ENCODE measurements around the gene CDT1.

CDT1 gene

GRCh38 chr16:88815901-88816589 lies 12.5 kb downstream of the CDT1 start:
- Histone ChIP-seq H3K4ac (ENCODE audit: low read depth, low read length) (no peak overlapping the region), H3K14ac (ENCODE audit: low read length) (no peak overlapping the region), H3K79me1 (ENCODE audit: low read length) (peaks cover 13% of the 10 kb centered on the region), H4K8ac (ENCODE audit: low read depth, low read length) (no peak overlapping the region), H3K4me3 (ENCODE audit: low read depth, low read length) (no peak overlapping the region), H2BK5ac (ENCODE audit: low read depth, low read length, poor library complexity) (no peak overlapping the region), H3K36me3 (ENCODE audit: control insufficient read depth in 1 of 2, insufficient read depth in 2 of 2, low read length in 2 of 2) (peaks cover 7 to 8% of the 10 kb centered on the region in 2 experiments), H3K79me2 (ENCODE audit: control insufficient read depth, insufficient read depth, low read length, poor library complexity) (peaks cover 8% of the 10 kb centered on the region), H4K91ac (ENCODE audit: low read depth, low read length) (no peak overlapping the region), H4K12ac (ENCODE audit: low read depth, low read length) (no peak overlapping the region), H3K27ac (ENCODE audit: low read depth, low read length) (no peak overlapping the region), H2AK5ac (ENCODE audit: low read length) (no peak overlapping the region), H3K9me3 (ENCODE audit: insufficient read depth, low read depth, low read length) (peaks cover 2% of the 10 kb centered on the region), H3K4me1 (ENCODE audit: control insufficient read depth in 1 of 2, insufficient read depth in 2 of 2, low read length in 2 of 2) (peaks cover 1 to 9% of the 10 kb centered on the region in 2 experiments), H3K23ac (ENCODE audit: low read length) (no peak overlapping the region), H2AFZ (ENCODE audit: insufficient read depth, low read length, poor library complexity) (no peak overlapping the region), H3K4me2 (ENCODE audit: low read length) (no peak overlapping the region), H3K18ac (ENCODE audit: low read length) (no peak overlapping the region), H2BK120ac (ENCODE audit: insufficient read depth, low read length, poor library complexity) (no peak overlapping the region), H2BK12ac (ENCODE audit: low read length) (no peak overlapping the region), H3K9ac (ENCODE audit: low read length) (no peak overlapping the region), H3K27me3 (ENCODE audit: insufficient read depth, low read length) (no peaks in the 10 kb centered on the region)
- peak in 1 of 2 donors; percentile 33 for DNase-seq
- no CpG with 5 or more reads among the region's 19 CpGs for WGBS (ENCODE audit: extremely low coverage, insufficient coverage, insufficient read length)

DNA sequence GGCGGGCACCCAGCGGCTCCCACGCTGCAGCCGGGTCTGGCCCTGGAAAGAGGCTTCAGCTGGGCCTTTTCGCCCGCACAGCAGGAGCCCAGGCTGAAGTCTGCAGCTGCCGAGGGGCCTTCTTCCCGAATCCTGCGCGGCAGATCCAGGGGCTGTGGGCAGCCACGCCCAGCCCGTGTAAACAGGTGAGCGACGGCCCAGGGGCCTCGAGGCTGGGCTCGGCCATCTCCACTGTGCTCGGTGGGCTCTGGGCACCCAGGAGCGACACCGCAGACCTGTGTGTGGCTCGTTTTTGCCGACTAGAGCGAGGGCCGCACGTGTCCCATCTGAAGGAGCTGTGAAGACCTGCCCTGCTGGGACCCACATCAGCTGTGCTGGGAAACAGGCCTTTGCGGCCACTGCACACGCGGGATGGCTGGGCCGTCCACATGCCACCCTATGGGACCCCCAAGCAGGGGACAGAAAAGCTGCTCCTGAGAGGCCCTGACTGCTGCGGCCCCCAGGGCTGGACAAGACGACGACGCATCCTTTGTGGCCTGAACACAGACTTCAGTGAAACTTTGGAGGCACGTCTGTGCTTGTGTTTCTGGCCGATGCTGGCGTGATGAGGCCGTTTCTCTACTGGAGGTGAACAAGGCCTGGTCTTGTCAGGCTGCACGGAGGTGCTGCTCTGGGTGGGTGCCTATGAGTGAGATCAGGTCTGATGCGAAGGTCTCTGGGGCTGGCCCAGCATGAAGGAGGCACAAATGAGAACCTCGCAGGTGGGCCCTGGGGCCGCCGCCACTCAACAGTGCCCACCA lies 13.3 kb downstream of the CDT1 start:
- no peak overlapping the region for H2BK12ac ChIP-seq (ENCODE audit: low read length)
- peaks cover 6% of the 10 kb centered on the region for H3K79me1 ChIP-seq (ENCODE audit: low read length)
- no peak overlapping the region for H3K18ac ChIP-seq (ENCODE audit: low read length)
- H3K23ac ChIP-seq (ENCODE audit: low read length) = no peak overlapping the region
- no peak overlapping the region for H3K4me3 ChIP-seq (ENCODE audit: low read depth, low read length)
- no peak overlapping the region for H2AK5ac ChIP-seq (ENCODE audit: low read length)
- no peak overlapping the region for H2BK5ac ChIP-seq (ENCODE audit: low read depth, low read length, poor library complexity)
- WGBS (ENCODE audit: extremely low coverage, insufficient coverage, insufficient read length) = no CpG with 5 or more reads among the region's 41 CpGs
- H3K4ac ChIP-seq (ENCODE audit: low read depth, low read length) = no peak overlapping the region
- H2AFZ ChIP-seq (ENCODE audit: insufficient read depth, low read length, poor library complexity) = no peak overlapping the region
- no peak overlapping the region for H4K91ac ChIP-seq (ENCODE audit: low read depth, low read length)
- H3K27me3 ChIP-seq (ENCODE audit: insufficient read depth, low read length) = no peaks in the 10 kb centered on the region
- no peak overlapping the region for H3K4me2 ChIP-seq (ENCODE audit: low read length)
- no peak overlapping the region for H2BK120ac ChIP-seq (ENCODE audit: insufficient read depth, low read length, poor library complexity)
- H3K79me2 ChIP-seq (ENCODE audit: control insufficient read depth, insufficient read depth, low read length, poor library complexity) = peaks cover 3% of the 10 kb centered on the region
- peaks cover 13 to 16% of the 10 kb centered on the region in 2 experiments for H3K36me3 ChIP-seq (ENCODE audit: control insufficient read depth in 1 of 2, insufficient read depth in 2 of 2, low read length in 2 of 2)
- H4K8ac ChIP-seq (ENCODE audit: low read depth, low read length) = no peak overlapping the region
- peaks cover 0 to 5% of the 10 kb centered on the region in 2 experiments for H3K4me1 ChIP-seq (ENCODE audit: control insufficient read depth in 1 of 2, insufficient read depth in 2 of 2, low read length in 2 of 2)
- no peak overlapping the region for H3K27ac ChIP-seq (ENCODE audit: low read depth, low read length)
- H4K12ac ChIP-seq (ENCODE audit: low read depth, low read length) = no peak overlapping the region
- no peak overlapping the region for H3K9ac ChIP-seq (ENCODE audit: low read length)
- H3K14ac ChIP-seq (ENCODE audit: low read length) = no peak overlapping the region
- peaks cover 2% of the 10 kb centered on the region for H3K9me3 ChIP-seq (ENCODE audit: insufficient read depth, low read depth, low read length)
- no peak for DNase-seq

DNA sequence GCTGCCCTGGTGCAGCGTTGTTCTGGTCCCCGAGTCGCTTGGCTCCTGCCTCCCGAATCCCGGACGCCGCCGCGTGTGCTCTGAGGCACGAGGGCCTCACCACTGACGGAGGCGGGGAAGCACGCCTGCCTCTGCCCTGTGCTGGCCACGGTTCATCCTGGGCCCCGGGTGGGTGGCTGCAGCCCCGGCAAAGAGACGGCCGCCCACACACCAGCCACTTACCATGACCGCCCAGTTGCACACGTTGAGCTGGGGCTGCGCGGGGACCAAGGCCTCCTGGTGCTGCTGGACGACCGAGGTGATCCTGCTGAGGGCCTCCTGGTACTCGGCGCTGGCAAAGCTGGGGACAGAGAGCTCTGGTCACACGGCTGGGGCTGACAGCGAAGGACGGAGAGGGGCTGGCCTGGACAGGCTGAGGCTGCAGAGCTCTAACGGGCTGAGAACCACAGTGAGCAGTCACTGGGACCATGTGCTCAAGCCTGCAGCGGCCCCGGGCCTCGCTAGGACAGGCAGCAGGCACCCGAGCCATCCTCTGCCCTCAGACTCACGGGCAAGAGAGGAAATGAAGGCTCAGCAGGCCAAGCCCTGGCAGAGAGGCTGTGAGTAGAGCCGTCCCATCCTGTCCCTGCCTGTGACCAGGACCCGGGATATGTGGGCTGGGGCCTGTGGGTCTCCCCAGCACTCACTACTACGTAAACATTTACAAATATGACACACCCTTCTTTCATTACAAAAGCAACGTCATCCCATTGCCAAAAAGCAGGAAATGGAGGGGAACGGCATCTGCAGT lies 14.4 kb downstream of the CDT1 start:
- Histone ChIP-seq H2BK12ac (ENCODE audit: low read length) (no peak overlapping the region), H3K23ac (ENCODE audit: low read length) (no peak overlapping the region), H2AK5ac (ENCODE audit: low read length) (no peak overlapping the region), H3K79me2 (ENCODE audit: control insufficient read depth, insufficient read depth, low read length, poor library complexity) (no peaks in the 10 kb centered on the region), H3K36me3 (ENCODE audit: control insufficient read depth in 1 of 2, insufficient read depth in 2 of 2, low read length in 2 of 2) (peaks cover 24 to 26% of the 10 kb centered on the region in 2 experiments), H3K27me3 (ENCODE audit: insufficient read depth, low read length) (no peaks in the 10 kb centered on the region), H3K27ac (ENCODE audit: low read depth, low read length) (no peak overlapping the region), H3K9ac (ENCODE audit: low read length) (no peak overlapping the region), H3K4me1 (ENCODE audit: control insufficient read depth in 1 of 2, insufficient read depth in 2 of 2, low read length in 2 of 2) (no peaks in the 10 kb centered on the region), H4K12ac (ENCODE audit: low read depth, low read length) (no peak overlapping the region), H2AFZ (ENCODE audit: insufficient read depth, low read length, poor library complexity) (no peak overlapping the region), H3K14ac (ENCODE audit: low read length) (no peak overlapping the region), H3K4me3 (ENCODE audit: low read depth, low read length) (no peak overlapping the region), H3K4me2 (ENCODE audit: low read length) (no peak overlapping the region), H3K4ac (ENCODE audit: low read depth, low read length) (no peak overlapping the region), H2BK5ac (ENCODE audit: low read depth, low read length, poor library complexity) (no peak overlapping the region), H3K79me1 (ENCODE audit: low read length) (no peaks in the 10 kb centered on the region), H4K91ac (ENCODE audit: low read depth, low read length) (no peak overlapping the region), H4K8ac (ENCODE audit: low read depth, low read length) (no peak overlapping the region), H3K18ac (ENCODE audit: low read length) (no peak overlapping the region), H3K9me3 (ENCODE audit: insufficient read depth, low read depth, low read length) (no peaks in the 10 kb centered on the region), H2BK120ac (ENCODE audit: insufficient read depth, low read length, poor library complexity) (no peak overlapping the region)
- peak in 1 of 2 donors; percentile 4 for DNase-seq
- WGBS (ENCODE audit: extremely low coverage, insufficient coverage, insufficient read length) = no CpG with 5 or more reads among the region's 40 CpGs

GRCh38 chr16:88818575-88818874 lies 14.9 kb downstream of the CDT1 start:
- Histone ChIP-seq H3K9me3 (ENCODE audit: insufficient read depth, low read depth, low read length) (no peaks in the 10 kb centered on the region), H2BK5ac (ENCODE audit: low read depth, low read length, poor library complexity) (no peak overlapping the region), H3K4me1 (ENCODE audit: control insufficient read depth in 1 of 2, insufficient read depth in 2 of 2, low read length in 2 of 2) (no peaks in the 10 kb centered on the region), H2AFZ (ENCODE audit: insufficient read depth, low read length, poor library complexity) (no peak overlapping the region), H3K9ac (ENCODE audit: low read length) (no peak overlapping the region), H2BK120ac (ENCODE audit: insufficient read depth, low read length, poor library complexity) (no peak overlapping the region), H3K27me3 (ENCODE audit: insufficient read depth, low read length) (no peaks in the 10 kb centered on the region), H3K18ac (ENCODE audit: low read length) (no peak overlapping the region), H2BK12ac (ENCODE audit: low read length) (no peak overlapping the region), H4K91ac (ENCODE audit: low read depth, low read length) (no peak overlapping the region), H3K79me2 (ENCODE audit: control insufficient read depth, insufficient read depth, low read length, poor library complexity) (no peaks in the 10 kb centered on the region), H2AK5ac (ENCODE audit: low read length) (no peak overlapping the region), H3K14ac (ENCODE audit: low read length) (no peak overlapping the region), H3K23ac (ENCODE audit: low read length) (no peak overlapping the region), H4K12ac (ENCODE audit: low read depth, low read length) (no peak overlapping the region), H3K36me3 (ENCODE audit: control insufficient read depth in 1 of 2, insufficient read depth in 2 of 2, low read length in 2 of 2) (peaks cover 24 to 26% of the 10 kb centered on the region in 2 experiments), H3K4me3 (ENCODE audit: low read depth, low read length) (peak overlapping the region; percentile 33), H3K4ac (ENCODE audit: low read depth, low read length) (no peak overlapping the region), H4K8ac (ENCODE audit: low read depth, low read length) (no peak overlapping the region), H3K27ac (ENCODE audit: low read depth, low read length) (no peak overlapping the region), H3K79me1 (ENCODE audit: low read length) (no peaks in the 10 kb centered on the region), H3K4me2 (ENCODE audit: low read length) (no peak overlapping the region)
- no CpG with 5 or more reads among the region's 18 CpGs for WGBS (ENCODE audit: extremely low coverage, insufficient coverage, insufficient read length)
- DNase-seq = no peak

All from trophoblast cell (in vitro differentiated cells and primary cell).